GM12873 (cell line): Measurements from ENCODE around the gene LYPD6B.

Experiments
- TF ChIP-seq, protein P1 (sequence below): IDR thresholded peaks from 2 replicates; pipeline ENCODE4 v1.5.1; 2012; ENCODE audit warnings: low read depth, mild to moderate bottlenecking, moderate library complexity, low read length, control low read depth; ENCODE audit not compliant: insufficient read depth; ENCODE audit errors: missing control alignments

The LYPD6B gene

DNA sequence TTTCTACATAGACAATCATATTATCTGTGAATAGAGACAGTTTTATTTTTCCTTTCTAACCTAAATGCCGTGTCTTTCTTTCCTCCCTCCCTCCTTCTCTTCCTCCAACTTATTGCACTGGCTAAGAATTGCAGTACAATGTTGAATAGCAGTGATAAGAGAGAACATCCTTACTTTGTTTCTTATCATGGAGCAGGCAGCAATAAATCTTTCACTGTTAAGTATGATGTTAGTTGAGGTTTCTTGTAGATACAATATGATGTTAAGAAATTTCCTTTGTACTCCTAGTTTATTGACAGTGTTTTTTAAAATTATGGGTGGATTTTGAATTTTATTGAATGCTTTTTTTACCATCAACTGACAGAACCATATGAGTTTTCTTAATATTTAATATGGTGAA lies 6.0 kb downstream of the LYPD6B start:
- TF ChIP-seq, protein P1, sequence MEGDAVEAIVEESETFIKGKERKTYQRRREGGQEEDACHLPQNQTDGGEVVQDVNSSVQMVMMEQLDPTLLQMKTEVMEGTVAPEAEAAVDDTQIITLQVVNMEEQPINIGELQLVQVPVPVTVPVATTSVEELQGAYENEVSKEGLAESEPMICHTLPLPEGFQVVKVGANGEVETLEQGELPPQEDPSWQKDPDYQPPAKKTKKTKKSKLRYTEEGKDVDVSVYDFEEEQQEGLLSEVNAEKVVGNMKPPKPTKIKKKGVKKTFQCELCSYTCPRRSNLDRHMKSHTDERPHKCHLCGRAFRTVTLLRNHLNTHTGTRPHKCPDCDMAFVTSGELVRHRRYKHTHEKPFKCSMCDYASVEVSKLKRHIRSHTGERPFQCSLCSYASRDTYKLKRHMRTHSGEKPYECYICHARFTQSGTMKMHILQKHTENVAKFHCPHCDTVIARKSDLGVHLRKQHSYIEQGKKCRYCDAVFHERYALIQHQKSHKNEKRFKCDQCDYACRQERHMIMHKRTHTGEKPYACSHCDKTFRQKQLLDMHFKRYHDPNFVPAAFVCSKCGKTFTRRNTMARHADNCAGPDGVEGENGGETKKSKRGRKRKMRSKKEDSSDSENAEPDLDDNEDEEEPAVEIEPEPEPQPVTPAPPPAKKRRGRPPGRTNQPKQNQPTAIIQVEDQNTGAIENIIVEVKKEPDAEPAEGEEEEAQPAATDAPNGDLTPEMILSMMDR, result no peak

DNA sequence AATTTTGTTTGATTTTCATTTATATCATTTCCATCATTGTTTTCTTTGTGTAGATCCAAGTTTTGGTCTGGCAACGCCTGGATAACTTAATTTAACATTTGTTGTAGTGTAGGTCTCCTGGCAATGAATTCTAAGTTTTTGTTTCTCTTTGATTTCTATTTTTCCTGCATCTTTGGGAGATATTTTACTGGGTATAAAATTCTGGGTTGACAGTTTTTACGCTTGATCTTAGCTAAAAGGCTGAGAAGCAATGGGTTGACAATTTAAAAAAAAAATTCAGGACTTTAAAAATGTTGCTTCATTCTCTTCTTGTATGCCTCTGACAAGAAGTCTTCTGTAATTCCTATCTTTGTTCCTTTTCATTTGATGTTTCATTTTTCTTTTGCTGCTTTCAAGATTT lies 8.6 kb downstream of the LYPD6B start:
- TF ChIP-seq, protein P1, result no peak

DNA sequence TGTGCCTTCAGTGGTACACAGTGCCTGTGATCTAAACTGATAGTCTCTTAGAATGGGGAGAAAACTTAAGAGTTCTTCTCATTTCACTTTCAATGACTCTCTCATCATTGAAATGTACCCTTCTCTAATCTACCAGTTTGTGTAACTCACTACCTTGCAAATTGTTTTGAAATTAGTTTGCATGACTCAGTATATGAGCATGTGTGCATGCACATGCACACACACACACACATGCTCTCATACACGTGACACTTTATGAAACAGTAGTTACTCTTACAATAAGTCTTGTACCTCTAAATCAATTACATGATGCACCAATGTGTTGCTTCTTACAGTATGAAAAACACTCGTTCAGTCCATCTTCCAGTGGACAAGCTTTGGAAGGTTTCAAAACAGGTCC lies 10.6 kb downstream of the LYPD6B start:
- TF ChIP-seq, protein P1, result no peak

DNA sequence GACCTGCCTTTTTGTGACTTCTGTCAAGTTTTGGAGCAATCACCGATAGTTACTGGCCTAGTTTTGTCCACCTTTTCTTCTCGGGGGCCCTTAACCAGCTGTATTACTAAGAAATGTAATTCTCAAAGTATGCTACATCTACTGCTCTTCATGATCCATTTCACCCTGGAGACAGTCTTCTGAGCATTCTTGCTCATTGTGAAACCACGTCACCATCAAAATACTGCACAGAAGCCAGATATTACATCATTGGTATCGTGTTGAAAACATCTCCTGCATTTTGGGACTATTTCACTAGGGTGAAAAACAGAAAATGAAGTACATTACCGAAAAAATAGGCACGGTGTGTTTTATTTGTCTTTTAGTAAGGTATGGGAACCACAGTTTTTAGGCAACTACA lies 11.7 kb downstream of the LYPD6B start:
- TF ChIP-seq, protein P1, result no peak

DNA sequence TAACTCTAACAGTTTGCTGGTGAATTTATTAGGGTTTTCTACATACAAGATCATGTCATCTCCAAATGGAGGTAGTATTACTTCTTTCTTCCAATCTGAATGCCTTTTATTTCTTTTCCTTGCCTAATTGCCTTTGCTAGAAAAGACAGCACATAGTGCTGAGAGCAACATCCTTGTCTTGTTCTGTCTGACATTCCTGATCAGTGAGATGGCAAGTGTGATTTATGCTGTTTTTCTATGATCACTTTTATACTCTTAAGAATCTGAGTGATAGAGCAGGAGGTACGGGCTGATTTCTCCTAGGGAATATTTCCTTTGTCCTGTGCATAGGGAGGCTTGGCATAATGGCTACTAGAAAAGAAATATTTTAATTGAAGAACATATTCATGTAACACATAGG lies 17.3 kb downstream of the LYPD6B start:
- TF ChIP-seq, protein P1, result no peak

DNA sequence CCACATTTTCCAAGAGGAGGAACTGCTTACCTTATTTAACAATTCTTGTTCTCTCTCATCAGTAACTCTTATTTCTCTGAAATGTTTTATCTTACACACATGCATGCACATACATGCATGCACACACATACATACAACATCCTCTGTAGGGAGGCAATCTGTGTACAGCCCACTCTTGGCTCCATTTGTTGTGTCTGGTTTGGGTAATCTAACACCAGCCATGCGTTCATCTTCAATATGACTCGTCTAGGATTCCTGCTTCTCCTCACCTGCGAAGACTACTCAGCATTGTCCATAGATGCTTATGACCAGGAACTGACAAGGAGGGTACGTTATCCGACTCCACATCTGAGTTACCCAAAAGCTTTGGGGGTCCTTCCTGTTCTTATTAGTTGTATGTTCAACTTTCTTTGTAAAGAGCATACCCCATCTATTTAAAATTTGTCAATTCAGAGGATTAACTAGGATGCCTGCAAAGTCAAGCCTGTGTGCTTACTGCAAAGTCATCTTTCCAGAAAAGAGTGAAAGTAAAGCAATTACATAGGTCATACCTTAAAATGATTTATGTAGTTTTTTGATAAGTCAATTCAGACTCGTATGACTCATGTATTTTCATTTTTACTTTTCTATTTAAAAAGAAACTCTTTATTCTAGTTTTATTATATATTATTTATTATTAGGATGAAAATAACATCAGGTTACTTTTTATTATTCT lies 18.2 kb downstream of the LYPD6B start:
- TF ChIP-seq, protein P1, result no peak

DNA sequence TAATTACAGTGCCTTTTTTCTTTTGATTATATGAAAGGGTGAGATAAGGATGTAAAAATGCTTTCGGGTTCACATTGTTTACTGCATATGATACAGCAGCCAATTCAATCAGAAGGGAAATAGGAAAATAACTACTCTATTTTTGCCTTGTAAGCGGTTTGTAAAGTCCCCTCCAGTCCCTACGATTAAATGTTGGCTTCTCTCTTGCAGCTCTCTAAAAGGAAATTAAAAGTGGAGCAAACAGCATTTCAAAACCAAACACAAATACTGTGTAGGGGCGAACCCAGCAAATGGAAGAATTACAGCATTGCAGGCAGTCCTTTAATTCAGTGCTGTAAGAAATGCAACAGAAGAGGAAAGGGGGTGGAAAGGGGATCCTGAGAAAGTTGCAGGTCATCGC lies 18.9 kb downstream of the LYPD6B start:
- TF ChIP-seq, protein P1, result no peak

DNA sequence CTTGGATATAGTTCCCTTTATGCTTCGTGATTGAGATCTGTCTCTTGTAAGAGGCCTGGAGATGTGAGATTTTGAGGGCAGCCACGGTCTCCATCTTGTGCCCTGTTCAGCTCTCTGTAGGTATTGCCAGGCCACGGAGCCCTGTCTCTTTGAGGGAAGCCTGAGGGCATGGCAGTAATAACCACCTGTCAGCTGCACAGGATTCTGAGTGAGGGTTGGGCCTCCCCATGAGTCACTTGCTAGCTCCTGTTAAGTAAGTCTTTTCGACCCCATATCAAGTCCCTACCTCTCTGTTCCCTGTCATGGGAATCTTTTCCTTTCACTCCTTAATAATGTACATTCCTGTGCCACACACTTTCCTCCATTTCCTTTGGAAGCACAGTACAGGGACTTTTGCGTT lies 20.4 kb downstream of the LYPD6B start:
- TF ChIP-seq, protein P1, result no peak
